Right lobe of liver (tissue), 6 donors: Measurements from ENCODE around the gene PHKB. TPM values are rescaled to one million over a fixed set of nuclear protein-coding genes. Genes with fewer than 3 reads are reported as not detected.

Experiments
- ATAC-seq, 4 donors: fragments of 200-7000 bp; cut with Tn5 transposase; one replicate each; pipeline ENCODE4 v1.9.1; 2020; ENCODE audit warnings: mild to moderate bottlenecking in 4 of 4, moderate library complexity in 4 of 4
- DNase-seq, 3 donors: peaks; one replicate each; pipeline ENCODE4 v3.0.0-alpha.2; 2020
- H3K27ac ChIP-seq, 3 donors: fragments of 200-600 bp; one replicate each; pipeline ENCODE4 v1.8.0; 2022
- H3K27me3 ChIP-seq, 2 donors: fragments of 200-600 bp; one replicate each; pipeline ENCODE4 v1.8.0; 2022
- H3K36me3 ChIP-seq, 4 donors: fragments of 200-600 bp; sonication (generic) in 1 of 4; one replicate each; pipeline versions ENCODE4 v1.5.1 to v1.8.0; 2017 to 2022; ENCODE audit warnings: control low read depth in 1 of 4
- H3K4me1 ChIP-seq, 4 donors: fragments of 200-600 bp; sonication (generic) in 1 of 4; one replicate each; pipeline versions ENCODE4 v1.5.1 to v1.8.0; 2017 to 2022; ENCODE audit warnings: control low read depth in 1 of 4
- H3K4me3 ChIP-seq, 3 donors: fragments of 200-600 bp; one replicate each; pipeline ENCODE4 v1.8.0; 2022
- H3K9me3 ChIP-seq, 4 donors: fragments of 200-600 bp; sonication (generic) in 1 of 4; one replicate each; pipeline versions ENCODE4 v1.5.1 to v1.8.0; 2017 to 2022; ENCODE audit warnings: control low read depth in 1 of 4
- CTCF ChIP-seq, 4 donors: fragments of 200-600 bp in 3 of 4; fragments of 450-650 bp in 1 of 4; IDR thresholded peaks; one replicate each; pipeline versions ENCODE4 v1.5.1 to v1.8.0; 2016 to 2022; ENCODE audit warnings: antibody characterized with exemption in 4 of 4, mild to moderate bottlenecking in 2 of 4
- POLR2A ChIP-seq: fragments of 450-650 bp; IDR thresholded peaks from one replicate; pipeline ENCODE4 v1.6.1; 2017; ENCODE audit warnings: antibody characterized with exemption, mild to moderate bottlenecking
- WGBS: methylation state at CpG from one replicate; pipeline ENCODE4 v1.1.6; 2018; ENCODE audit warnings: low coverage, low lambda C conversion rate; ENCODE audit not compliant: insufficient coverage; ENCODE audit errors: missing lambda C conversion rate; 5-methylcytosine and 5-hydroxymethylcytosine counted together
- intact Hi-C, 2 donors: fragments of 100-400 bp; cut with DNase I; formaldehyde crosslinking; loops; one replicate each; pipeline versions ENCODE4 v1.11.2 to v1.14.1; 2022
- total RNA-seq, 6 experiments: library from RNA; depleted of rRNA in 2 of 6; stranded (reverse); fragments of >200 nt in 2 of 6; fragmentation: NEBNext Ultra II Directional in 3 of 6; extraction: Animal tissue kit (Norgen Biotek cat#: 25700) in 3 of 6; gene quantifications; one replicate each; pipeline versions ENCODE4 v1.1.0 to v1.2.4, GENCODE V29; 2016 to 2023
- donor health status: DM: no; HTN: yes; CAD: no.
- donor health status: DM: no; HTN: no; CAD: no.
- donor health status: DM: no; HTN: no; CAD: no.
- donor health status: DM: no; HTN: yes; CAD: no.
- donor health status: DM: no; HTN: yes; CAD: no.

The PHKB gene
- total RNA-seq, 6 experiments from 2014 or later, result 28.9 to 45.3 (median 35.4) TPM

- H3K36me3 ChIP-seq, result peaks cover 0 to 36% (median 7%) of the 10 kb centered on the region in 4 donors
- whole genome bisulfite sequencing, result 63% methylated on average over 3 of the region's 3 CpGs
Observed at GRCh38 chr16:47448830-47449575, 12.1 kb upstream of the PHKB start.

GRCh38 chr16:47449788-47450187 is 11.3 kb upstream of the PHKB start:
- peak in 1 of 4 donors; percentile 56 for ATAC-seq
- Histone ChIP-seq H3K27me3 (no peaks in the 10 kb centered on the region), H3K4me3 (no peak overlapping the region), H3K36me3 (peaks cover 0 to 40% (median 10%) of the 10 kb centered on the region in 4 donors), H3K4me1 (no peaks in the 10 kb centered on the region), H3K27ac (no peak overlapping the region), H3K9me3 (no peaks in the 10 kb centered on the region)
- DNase-seq, result no peak
- intact Hi-C loops, result no loop called here
- WGBS, result 86% methylated on average over 3 of the region's 3 CpGs
- no peak for TF ChIP-seq CTCF (IDR thresholded peaks at IDR 0.05)
- no peak for TF ChIP-seq POLR2A

More at GRCh38 chr16:47448830-47449575, 12.1 kb upstream of the PHKB start:
- H3K4me3 ChIP-seq, result no peak overlapping the region
- H3K27me3 ChIP-seq, result no peaks in the 10 kb centered on the region
- H3K4me1 ChIP-seq, result no peaks in the 10 kb centered on the region
- ATAC-seq (no peak), DNase-seq (no peak)
- TF ChIP-seq CTCF (IDR thresholded peaks at IDR 0.05) (no peak), POLR2A (no peak)
- H3K27ac ChIP-seq, result no peak overlapping the region
- no peaks in the 10 kb centered on the region for H3K9me3 ChIP-seq
- intact Hi-C loops, result no loop called here

- H3K27me3 ChIP-seq, result no peaks in the 10 kb centered on the region
- 91% methylated on average over 2 of the region's 2 CpGs for WGBS
- intact Hi-C loops, result no loop called here
- H3K36me3 ChIP-seq, result peaks cover 0 to 26% (median 5%) of the 10 kb centered on the region in 4 donors
- H3K4me3 ChIP-seq, result no peak overlapping the region
- ATAC-seq (no peak), DNase-seq (no peak)
- H3K27ac ChIP-seq, result no peak overlapping the region
- peaks cover 0 to 19% (median 0%) of the 10 kb centered on the region in 4 donors for H3K4me1 ChIP-seq
- TF ChIP-seq POLR2A, result no peak
- no peak for TF ChIP-seq CTCF (IDR thresholded peaks at IDR 0.05)
- H3K9me3 ChIP-seq, result no peaks in the 10 kb centered on the region
Observed at GRCh38 chr16:47458331-47458730, 2.8 kb upstream of the PHKB start.

- peaks cover 0 to 19% (median 0%) of the 10 kb centered on the region in 4 donors for H3K4me1 ChIP-seq
- TF ChIP-seq POLR2A (no peak), CTCF (IDR thresholded peaks at IDR 0.05) (no peak)
- no peaks in the 10 kb centered on the region for H3K27me3 ChIP-seq
- no peak for DNase-seq
- WGBS, result 83% methylated on average over 1 of the region's 1 CpG
- H3K9me3 ChIP-seq, result no peaks in the 10 kb centered on the region
- H3K4me3 ChIP-seq, result peak overlapping the region; percentile 79 to 98 (median 83)
- ATAC-seq, result no peak
- no peak overlapping the region for H3K27ac ChIP-seq
- intact Hi-C loops, result no loop called here
- peaks cover 0 to 17% (median 0%) of the 10 kb centered on the region in 4 donors for H3K36me3 ChIP-seq
Observed at GRCh38 chr16:47459603-47460002, 1.5 kb upstream of the PHKB start.
